GM12864 (cell line): ENCODE measurements around the gene HUNK.

Source experiments
- DNase-seq: peaks from one replicate; pipeline ENCODE4 v3.0.0-alpha.2; 2011; ENCODE audit warnings: low read depth
- H3K4me3 ChIP-seq: 2 replicates; pipeline ENCODE4 v1.5.1; 2011; ENCODE audit warnings: mild to moderate bottlenecking, low read depth, low read length, control low read depth
- TF ChIP-seq, protein P1 (sequence below): IDR thresholded peaks from 2 replicates; pipeline ENCODE4 v1.5.1; 2011; ENCODE audit warnings: low read depth, mild to moderate bottlenecking, moderate library complexity, low read length, control low read depth, inconsistent platforms; ENCODE audit errors: missing control alignments

HUNK gene

DNA sequence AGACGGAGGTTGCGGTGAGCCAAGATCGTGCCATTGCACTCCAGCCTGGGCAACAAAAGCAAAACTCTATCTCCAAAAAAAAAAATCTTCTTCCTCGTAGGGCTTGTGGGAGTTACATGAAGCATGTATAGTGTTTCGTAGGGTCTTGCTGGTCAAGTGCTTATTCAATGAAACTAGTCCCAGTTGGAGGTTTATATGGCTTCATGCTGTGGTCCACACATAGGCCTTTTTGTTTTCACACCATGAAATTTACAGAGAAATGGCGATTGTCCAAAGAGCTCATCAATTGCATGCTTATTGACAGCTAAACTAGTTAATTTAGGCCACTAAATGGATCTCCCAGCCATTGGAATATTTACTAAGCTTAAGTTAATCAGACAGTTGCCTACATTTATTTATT is 29.6 kb downstream of the HUNK start:
- no peak for DNase-seq
- TF ChIP-seq, protein P1, sequence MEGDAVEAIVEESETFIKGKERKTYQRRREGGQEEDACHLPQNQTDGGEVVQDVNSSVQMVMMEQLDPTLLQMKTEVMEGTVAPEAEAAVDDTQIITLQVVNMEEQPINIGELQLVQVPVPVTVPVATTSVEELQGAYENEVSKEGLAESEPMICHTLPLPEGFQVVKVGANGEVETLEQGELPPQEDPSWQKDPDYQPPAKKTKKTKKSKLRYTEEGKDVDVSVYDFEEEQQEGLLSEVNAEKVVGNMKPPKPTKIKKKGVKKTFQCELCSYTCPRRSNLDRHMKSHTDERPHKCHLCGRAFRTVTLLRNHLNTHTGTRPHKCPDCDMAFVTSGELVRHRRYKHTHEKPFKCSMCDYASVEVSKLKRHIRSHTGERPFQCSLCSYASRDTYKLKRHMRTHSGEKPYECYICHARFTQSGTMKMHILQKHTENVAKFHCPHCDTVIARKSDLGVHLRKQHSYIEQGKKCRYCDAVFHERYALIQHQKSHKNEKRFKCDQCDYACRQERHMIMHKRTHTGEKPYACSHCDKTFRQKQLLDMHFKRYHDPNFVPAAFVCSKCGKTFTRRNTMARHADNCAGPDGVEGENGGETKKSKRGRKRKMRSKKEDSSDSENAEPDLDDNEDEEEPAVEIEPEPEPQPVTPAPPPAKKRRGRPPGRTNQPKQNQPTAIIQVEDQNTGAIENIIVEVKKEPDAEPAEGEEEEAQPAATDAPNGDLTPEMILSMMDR = no peak
- H3K4me3 ChIP-seq = no peak overlapping the region

DNA sequence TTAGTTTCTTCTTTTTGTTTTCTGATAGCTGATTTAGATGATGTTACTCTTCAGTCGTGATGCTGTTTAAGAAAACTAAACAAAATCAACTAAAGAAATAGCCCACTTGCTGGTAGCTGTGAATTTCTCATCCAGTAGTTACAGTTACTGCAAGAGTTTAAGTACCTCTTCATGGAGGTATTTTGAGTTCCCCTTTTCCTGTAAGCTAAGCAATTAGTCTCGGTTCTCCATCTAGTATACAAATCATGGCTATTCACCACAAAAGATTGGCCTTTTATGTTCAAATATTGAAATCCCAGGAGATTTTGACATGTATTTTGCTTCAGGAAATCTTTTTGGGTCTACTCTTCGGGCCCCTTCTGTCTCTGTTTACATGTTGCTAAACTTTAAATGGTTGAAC is 31.1 kb downstream of the HUNK start:
- DNase-seq = no peak
- H3K4me3 ChIP-seq = no peak overlapping the region
- TF ChIP-seq, protein P1 = no peak

DNA sequence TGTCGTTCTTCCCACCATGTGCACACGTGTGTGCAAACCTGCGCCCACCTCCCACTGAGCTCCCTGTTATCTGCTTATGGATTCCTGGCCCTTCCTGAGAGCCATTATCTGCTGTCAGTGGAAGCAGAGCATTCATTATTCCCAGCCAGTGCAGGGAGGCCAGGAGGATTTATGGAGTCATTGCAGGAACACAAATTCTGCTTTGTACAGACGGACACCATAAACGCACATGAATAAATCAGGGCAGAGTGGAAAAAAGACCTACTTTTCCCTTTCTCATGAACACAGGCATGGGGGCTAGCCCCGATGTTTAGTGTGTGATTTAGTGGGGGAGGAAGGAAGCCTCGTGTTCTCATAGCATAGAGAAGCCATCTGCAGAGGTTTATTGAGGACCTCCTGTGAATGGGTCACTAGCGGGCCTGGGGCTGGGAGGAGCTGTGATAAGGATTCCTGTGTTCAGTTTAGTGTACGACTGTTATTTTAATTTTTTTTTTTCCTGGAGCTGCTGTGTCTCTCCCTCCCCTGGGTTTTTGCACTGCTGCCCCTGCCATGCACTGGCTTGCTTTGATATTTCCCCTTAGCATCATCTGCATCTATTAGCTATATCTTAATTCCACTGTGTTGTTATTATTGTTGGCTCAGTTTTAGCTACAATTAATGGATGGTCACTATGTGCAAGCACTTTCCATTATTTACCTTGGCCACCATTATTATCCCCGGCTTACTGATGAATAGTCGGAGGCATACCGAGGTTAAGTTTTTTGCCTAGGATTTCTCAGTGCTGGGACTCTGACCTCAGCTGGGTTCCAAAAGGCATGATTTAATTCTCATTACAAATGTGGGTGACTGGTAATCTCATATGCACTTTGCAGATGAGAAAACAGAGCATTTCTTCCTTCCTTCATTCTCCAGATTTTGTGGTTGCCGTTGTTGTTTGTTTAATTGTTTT is 33.0 kb downstream of the HUNK start:
- H3K4me3 ChIP-seq = no peak overlapping the region
- DNase-seq = no peak
- TF ChIP-seq, protein P1 = no peak

DNA sequence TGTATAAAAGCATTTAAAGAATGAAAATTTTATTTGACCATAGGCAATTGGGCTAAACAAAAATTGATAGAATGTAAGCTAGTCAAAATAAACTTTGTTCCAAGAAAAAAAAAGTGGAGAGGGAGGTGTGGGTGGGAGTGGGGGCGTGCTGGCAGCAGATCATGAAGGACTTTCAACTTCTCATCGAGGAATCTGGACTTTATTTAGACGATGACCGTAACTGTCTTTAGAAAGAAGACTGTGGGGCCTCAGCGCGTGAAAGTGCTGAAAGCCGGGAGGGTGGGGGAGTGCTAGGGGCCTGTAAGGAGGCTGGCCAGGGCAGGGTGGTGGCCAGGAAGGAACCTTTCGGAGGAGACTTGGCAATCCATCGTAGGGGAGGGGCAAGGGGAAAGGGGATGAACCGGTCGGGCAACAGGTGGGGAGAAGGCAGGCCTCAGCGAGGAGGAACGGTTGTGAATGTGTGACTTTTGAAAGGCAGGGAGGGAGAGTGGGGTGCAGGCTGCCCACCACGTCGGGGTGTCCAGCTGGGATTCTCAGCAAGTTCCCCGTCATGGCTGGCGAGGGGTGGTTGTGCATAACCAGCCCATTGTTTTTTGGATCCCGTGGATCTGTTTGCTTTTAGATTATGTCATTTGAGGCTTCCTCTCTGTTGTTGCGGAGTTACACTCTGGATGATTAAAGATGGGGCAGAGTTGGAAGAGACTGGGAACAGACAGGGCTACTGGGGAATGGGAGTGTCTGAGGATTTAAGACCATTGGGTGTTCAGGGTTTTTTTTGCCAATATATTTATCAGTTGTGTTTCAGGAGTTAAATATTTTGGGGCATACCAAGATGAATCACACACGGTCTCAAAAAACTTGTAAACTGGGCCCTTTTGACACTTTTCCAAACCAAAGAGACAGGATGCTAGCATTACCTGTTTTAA is 35.5 kb downstream of the HUNK start:
- no peak overlapping the region for H3K4me3 ChIP-seq
- DNase-seq = no peak
- TF ChIP-seq, protein P1 = no peak

DNA sequence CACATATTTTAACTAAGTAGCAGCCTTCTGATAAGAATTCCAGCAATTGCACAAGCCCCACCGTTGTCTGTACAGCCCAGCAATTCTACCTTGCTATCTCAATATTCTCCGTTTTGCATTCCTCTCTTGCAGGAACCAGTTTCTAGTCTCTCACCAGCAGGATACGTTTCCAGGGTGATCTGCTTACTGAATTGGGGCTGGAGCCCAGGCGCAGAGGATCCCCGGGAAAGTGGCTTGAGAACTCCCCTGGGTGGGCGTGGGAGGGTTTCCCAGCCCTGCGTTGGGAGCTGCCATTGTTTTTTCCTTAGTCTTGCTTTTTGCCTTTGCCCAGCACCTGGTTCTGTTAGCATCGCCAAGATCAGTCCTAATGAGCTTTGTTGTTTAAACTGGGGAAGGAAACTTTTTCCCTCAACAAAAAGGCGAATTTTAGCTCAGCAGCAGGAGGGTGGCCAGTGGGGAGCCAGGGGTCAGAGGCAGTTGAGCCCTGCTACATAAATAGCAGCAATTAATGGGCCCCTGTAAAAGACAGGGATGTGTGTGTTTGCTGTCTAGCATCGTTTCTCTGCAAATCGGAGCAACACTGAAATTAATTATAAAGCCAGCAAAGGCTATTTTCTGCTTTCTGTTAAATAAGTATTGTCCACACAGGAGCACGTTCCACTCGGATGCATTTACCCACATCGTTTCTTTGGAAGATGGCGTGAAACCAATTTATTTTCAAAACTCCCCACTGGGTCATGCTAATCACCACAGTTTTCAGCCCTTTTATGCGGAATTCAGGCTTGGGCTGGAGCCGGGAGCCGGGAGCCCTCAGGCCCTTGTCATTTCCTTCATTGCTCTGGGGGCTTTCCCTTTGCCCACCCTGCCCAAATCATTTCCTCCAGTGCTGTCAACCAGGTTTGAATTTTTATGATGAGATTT is 36.6 kb downstream of the HUNK start:
- no peak for DNase-seq
- no peak overlapping the region for H3K4me3 ChIP-seq

More for the DNA sequence above, 36.6 kb downstream of the HUNK start:
- TF ChIP-seq, protein P1 = no peak
